WTC11 (cell line): ENCODE measurements around the gene RIPOR3.

ENCODE experiments used
- ESRRA ChIP-seq: sonication (generic); formaldehyde crosslinking; IDR thresholded peaks from 2 replicates; pipeline ENCODE4 v1.8.1; 2022; ENCODE audit warnings: mild to moderate bottlenecking, missing genetic modification reagents, borderline replicate concordance
- PRDM15 ChIP-seq: sonication (generic); formaldehyde crosslinking; IDR thresholded peaks from 2 replicates; pipeline ENCODE4 v1.8.0; 2022; ENCODE audit warnings: missing genetic modification reagents
- SP1 ChIP-seq: sonication (generic); formaldehyde crosslinking; conservative IDR thresholded peaks from 2 replicates; pipeline ENCODE4 v1.8.1; 2022; ENCODE audit warnings: missing genetic modification reagents
- TF ChIP-seq, protein P1 (sequence below): fragments of 200-600 bp; IDR thresholded peaks from 2 replicates; pipeline ENCODE4 v1.8.0; 2022; ENCODE audit warnings: antibody characterized with exemption
- TF ChIP-seq, protein P2 (sequence below): sonication (generic); formaldehyde crosslinking; IDR thresholded peaks from 2 replicates; pipeline ENCODE4 v1.8.1; 2022; ENCODE audit warnings: low read depth, missing genetic modification reagents, borderline replicate concordance

- TF ChIP-seq, protein P1, sequence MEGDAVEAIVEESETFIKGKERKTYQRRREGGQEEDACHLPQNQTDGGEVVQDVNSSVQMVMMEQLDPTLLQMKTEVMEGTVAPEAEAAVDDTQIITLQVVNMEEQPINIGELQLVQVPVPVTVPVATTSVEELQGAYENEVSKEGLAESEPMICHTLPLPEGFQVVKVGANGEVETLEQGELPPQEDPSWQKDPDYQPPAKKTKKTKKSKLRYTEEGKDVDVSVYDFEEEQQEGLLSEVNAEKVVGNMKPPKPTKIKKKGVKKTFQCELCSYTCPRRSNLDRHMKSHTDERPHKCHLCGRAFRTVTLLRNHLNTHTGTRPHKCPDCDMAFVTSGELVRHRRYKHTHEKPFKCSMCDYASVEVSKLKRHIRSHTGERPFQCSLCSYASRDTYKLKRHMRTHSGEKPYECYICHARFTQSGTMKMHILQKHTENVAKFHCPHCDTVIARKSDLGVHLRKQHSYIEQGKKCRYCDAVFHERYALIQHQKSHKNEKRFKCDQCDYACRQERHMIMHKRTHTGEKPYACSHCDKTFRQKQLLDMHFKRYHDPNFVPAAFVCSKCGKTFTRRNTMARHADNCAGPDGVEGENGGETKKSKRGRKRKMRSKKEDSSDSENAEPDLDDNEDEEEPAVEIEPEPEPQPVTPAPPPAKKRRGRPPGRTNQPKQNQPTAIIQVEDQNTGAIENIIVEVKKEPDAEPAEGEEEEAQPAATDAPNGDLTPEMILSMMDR, result no peak
- no peak for TF ChIP-seq PRDM15 (CRISPR knock-in tag)
- no peak for TF ChIP-seq ESRRA (CRISPR knock-in tag)
- no peak for TF ChIP-seq SP1
- TF ChIP-seq, protein P2, sequence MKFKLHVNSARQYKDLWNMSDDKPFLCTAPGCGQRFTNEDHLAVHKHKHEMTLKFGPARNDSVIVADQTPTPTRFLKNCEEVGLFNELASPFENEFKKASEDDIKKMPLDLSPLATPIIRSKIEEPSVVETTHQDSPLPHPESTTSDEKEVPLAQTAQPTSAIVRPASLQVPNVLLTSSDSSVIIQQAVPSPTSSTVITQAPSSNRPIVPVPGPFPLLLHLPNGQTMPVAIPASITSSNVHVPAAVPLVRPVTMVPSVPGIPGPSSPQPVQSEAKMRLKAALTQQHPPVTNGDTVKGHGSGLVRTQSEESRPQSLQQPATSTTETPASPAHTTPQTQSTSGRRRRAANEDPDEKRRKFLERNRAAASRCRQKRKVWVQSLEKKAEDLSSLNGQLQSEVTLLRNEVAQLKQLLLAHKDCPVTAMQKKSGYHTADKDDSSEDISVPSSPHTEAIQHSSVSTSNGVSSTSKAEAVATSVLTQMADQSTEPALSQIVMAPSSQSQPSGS, result no peak
These were observed 122.8 kb downstream of the RIPOR3 start for GRCh38 chr20:50568549-50568942.
